HTR-8/SVneo (cell line): Measurements from ENCODE around the gene COX6B1.
A peak's percentile ranks its signal among the peaks of the same experiment; 100 is the strongest.
"Not testable (repeated sequence)": the region's sequence is repeated elsewhere in the genome, so short reads cannot be mapped to it uniquely, and the experiment has no call there.

Experiments used
- DNase-seq: peaks from one replicate; pipeline ENCODE4 v3.0.0; 2011; ENCODE audit warnings: low spot score, mixed read lengths; ENCODE audit not compliant: insufficient read length
- FAIRE-seq: peaks from 2 replicates; lab custom pipeline; 2011; peaks lifted over from hg19 to GRCh38; lab: Jason Lieb, UNC

COX6B1 gene

DNA sequence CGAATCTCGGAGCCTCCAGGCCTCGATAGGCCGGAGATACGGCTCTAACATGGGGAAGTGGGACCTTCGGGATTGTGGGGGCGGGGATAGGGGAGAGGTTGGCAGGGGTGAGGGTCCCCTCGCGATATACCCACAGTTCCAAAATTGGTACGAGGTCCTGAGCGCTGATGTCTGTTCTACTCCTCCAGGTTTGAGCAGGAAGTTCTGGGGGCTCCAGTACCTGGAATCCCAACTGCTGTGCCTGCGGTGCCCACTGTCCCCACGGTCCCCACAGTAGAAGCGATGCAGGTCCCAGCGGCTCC lies 18.8 kb upstream of the COX6B1 start:
- FAIRE-seq (no peak), DNase-seq (no peak)

DNA sequence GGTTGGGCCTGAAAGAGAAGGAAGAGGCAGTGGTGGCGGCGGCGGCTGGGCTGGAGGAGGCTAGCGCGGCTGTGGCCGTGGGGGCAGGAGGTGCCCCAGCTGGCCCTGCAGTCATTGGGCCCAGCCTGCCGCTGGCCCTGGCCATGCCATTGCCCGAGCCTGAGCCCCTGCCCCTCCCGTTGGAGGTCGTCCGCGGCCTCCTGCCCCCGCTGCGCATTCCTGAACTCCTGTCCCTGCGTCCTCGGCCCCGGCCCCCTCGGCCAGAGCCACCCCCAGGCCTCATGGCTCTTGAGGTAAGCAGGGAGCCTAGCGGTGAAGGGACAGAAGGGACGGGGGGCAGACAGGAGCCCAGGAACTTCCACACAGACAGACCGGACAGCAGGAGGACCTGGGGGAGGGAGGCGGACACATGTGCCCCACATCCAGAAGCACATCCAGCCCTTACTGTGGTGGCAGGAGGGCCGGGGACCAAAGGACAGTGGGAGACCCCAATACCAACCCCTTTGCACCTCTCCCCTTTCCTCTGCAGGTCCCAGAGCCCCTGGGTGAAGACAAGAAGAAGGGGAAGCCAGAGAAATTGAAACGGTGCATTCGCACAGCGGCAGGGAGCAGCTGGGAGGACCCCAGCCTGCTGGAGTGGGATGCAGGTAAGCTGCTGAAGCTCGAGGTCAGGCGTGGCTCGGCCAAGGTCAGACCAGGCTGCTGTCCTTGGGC lies 14.2 kb upstream of the COX6B1 start:
- no peak for FAIRE-seq
- DNase-seq, result no peak

DNA sequence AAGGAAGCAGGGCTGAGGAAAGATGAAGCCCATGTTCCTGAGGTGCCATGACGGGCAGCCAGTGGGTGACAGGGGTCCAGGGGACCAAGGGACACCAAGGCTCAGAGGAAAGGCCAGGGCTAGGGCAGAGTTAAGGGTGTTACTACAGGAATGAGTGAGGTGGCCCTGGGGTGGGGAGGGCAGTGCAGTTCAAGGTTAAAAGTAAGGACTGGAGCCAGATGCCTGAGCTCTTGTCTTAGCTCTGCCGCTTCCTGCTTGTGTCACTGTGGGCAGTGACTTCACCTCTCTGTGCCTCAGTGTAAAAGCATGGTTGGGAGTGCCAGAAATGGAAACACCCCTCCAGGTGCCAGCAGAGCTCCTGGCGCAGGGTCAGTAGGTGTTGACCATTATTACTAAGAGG lies 11.5 kb upstream of the COX6B1 start:
- DNase-seq, result no peak
- no peak for FAIRE-seq

DNA sequence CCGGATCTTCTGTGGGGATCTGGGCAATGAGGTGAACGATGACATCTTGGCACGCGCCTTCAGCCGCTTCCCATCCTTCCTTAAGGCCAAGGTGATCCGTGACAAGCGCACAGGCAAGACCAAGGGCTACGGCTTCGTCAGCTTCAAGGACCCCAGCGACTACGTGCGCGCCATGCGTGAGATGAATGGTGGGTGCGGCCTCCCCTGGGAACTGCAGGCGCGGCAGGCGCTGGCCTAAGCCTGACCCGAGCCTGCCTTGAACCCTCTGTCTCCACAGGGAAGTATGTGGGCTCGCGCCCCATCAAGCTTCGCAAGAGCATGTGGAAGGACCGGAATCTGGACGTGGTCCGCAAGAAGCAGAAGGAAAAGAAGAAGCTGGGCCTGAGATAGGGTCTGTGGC lies 11.0 kb upstream of the COX6B1 start:
- DNase-seq, result no peak
- FAIRE-seq, result no peak

DNA sequence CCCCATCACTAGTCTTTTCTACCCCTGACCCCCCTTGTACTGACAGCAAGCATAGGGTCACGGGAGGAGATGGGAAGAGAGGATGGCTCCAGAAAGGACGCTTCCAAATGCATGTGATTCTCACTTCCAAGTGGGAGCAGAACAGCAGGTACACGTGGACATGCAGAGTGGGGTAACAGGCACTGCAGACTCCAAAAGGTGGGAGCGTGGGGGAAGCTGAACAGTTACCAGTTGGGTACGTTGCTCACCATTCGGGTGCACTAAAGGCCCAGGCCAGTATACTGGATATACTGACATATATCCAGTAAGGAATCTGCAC lies 8.8 kb upstream of the COX6B1 start:
- no peak for FAIRE-seq
- DNase-seq, result no peak

DNA sequence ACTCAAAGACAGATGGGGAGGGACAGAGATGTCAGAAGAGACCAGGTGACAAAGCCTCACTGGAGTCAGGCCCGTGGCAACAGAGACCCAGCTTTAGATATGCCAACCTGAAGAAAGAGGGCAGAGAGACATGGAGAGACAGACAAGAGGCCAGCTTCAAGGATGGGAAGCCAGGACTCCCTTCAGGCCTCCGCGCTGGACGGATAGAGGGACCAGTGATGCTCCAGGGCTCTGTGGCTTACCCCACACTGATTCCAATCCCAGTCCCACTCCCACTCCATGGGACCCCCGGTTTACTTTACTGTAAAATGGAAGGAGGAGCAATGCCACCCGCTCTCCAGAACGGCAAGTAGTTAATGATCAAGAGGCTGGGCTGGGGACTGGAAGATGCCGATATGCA lies 8.3 kb upstream of the COX6B1 start:
- DNase-seq, result no peak
- no peak for FAIRE-seq

DNA sequence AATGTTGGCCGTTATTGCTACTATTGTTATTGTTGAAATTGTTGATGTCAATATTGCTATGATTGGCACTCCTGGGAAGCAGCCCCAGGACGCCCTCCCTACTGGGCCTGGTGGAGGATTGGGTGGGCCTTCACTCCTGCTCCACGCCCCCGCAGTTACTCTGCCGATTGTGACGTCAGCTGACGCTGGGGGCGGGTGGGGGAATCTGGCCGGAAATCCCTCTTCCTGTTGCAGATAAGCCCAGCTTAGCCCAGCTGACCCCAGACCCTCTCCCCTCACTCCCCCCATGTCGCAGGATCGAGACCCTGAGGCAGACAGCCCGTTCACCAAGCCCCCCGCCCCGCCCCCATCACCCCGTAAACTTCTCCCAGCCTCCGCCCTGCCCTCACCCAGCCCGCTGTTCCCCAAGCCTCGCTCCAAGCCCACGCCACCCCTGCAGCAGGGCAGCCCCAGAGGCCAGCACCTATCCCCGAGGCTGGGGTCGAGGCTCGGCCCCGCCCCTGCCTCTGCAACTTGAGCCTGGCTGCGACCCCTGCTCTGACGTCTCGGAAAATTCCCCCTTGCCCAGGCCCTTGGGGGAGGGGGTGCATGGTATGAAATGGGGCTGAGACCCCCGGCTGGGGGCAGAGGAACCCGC lies 6.5 kb upstream of the COX6B1 start, which contains the start of gene ETV2:
Gene ETV2, plus strand, starts transcription at position 231 of the 637 bp plus-strand sequence. CDS start 716 bp downstream, outside the sequence.
- FAIRE-seq (no peak), DNase-seq (no peak)

DNA sequence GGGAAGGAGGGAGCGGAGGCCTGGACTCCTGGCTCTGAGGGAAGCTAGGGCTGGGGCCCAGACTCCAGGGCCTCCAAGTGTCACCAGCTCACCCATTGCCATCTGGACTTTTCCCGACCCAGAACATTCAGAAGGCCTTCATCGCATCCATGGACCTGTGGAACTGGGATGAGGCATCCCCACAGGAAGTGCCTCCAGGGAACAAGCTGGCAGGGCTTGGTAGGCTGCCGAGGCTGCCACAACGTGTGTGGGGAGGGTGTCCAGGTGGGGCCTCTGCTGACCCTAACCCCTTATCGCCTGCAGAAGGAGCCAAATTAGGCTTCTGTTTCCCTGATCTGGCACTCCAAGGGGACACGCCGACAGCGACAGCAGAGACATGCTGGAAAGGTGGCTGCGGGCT lies 5.8 kb upstream of the COX6B1 start:
- DNase-seq (no peak), FAIRE-seq (no peak)

DNA sequence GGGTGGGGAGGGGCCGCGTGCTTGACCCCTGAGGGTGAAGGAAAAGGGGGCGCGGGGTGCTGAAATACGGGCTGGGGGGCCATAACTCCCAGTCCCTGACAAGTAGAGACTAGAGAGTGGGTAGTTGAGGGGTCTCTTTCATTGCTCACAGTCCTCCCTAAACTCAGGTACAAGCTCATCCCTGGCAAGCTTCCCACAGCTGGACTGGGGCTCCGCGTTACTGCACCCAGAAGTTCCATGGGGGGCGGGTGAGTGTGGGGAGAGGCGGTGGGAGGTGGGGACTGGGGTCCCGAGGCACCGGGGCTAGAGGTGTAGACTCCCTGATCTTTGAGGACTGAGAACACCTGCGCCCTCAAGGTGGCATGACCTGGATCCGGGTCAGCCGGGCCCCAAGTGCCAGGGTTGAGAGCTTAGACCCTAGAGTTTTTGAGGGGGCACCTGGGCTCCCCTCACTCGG lies 5.3 kb upstream of the COX6B1 start:
- DNase-seq, result no peak
- FAIRE-seq, result no peak

DNA sequence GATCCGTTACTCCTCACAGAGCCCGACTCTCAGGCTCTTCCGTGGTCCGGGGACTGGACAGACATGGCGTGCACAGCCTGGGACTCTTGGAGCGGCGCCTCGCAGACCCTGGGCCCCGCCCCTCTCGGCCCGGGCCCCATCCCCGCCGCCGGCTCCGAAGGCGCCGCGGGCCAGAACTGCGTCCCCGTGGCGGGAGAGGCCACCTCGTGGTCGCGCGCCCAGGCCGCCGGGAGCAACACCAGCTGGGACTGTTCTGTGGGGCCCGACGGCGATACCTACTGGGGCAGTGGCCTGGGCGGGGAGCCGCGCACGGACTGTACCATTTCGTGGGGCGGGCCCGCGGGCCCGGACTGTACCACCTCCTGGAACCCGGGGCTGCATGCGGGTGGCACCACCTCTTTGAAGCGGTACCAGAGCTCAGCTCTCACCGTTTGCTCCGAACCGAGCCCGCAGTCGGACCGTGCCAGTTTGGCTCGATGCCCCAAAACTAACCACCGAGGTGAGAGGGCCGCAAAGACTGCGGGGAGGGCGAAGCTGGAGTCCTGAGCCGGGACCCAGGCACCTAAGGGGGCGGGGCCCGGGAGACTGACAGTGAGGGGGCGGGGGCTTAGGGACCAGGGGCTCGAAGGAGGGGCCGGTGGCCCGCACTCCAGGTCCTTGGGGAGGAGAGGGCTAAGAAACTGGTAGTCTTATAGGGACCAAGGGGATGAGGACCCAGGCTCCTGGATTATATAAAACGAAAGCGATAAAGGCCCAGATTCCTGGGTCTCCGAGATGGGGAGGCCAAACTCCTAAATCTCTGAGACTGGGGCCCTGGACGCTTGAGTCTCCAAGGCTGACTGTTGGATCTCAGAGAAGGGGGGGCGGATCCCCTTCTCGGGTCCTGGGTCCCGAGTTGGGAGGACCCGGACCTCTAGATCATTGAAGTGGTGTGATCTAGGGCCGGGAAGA lies 4.6 kb upstream of the COX6B1 start:
- FAIRE-seq (peak; percentile 20), DNase-seq (peak; percentile 92)

DNA sequence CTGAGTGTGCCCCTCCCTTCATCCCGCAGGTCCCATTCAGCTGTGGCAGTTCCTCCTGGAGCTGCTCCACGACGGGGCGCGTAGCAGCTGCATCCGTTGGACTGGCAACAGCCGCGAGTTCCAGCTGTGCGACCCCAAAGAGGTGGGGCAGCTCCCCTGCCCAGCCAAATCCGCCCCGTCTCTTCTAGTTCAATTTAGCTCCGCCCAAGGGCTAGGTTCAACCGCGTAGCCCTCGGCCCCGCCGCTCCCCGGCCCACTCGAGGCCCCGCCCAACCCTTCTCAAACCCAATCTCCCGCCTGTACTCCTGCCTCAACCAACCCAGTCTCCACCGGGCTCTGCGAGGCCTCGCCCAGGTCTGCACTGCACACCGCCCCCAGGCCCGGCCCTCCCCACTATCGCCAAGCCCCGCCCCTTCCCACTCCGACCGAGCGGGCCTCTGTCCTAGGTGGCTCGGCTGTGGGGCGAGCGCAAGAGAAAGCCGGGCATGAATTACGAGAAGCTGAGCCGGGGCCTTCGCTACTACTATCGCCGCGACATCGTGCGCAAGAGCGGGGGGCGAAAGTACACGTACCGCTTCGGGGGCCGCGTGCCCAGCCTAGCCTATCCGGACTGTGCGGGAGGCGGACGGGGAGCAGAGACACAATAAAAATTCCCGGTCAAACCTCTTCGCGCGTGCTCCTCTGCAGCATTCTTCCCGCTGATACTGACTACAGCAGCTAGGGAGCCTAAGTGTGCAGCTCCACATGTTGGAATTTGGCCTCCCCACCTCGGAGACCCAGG lies 3.7 kb upstream of the COX6B1 start:
- FAIRE-seq, result no peak

DNA sequence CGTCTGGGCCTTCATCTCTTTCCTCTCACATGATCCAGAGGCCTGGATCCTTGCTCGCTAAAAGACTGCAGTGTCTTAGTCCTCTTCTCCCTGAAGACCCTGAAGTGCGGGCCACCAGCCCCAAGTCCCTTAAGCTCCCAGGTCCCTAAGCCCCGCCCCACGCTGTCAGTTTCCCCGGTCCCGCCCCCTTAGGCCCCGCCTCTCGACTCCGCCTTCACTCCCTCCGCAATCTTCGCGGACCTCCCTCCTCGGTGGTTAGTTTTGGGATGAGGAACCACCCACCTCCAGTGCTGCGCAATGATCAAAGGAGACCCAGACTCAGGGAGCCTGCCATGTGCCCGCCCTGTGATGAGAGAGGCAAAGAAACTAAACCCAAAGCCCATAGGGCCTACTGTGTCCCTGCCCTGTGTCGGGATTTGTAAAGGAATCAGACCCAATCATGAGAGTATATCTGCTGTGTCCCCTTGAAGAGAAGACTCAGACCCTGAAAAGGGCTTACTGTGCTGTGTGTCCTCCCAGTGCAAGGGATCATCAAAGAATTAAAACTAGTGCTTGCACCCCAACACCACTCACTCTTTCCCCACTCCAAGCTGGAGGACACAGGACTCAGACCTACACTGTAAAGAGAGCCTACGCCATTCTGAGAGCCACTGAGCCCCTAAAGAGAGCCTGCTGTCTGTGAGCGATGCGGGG lies 3.0 kb upstream of the COX6B1 start:
- no peak for DNase-seq
- no peak for FAIRE-seq

More for the DNA sequence above, 3.7 kb upstream of the COX6B1 start:
- DNase-seq, result no peak

DNA sequence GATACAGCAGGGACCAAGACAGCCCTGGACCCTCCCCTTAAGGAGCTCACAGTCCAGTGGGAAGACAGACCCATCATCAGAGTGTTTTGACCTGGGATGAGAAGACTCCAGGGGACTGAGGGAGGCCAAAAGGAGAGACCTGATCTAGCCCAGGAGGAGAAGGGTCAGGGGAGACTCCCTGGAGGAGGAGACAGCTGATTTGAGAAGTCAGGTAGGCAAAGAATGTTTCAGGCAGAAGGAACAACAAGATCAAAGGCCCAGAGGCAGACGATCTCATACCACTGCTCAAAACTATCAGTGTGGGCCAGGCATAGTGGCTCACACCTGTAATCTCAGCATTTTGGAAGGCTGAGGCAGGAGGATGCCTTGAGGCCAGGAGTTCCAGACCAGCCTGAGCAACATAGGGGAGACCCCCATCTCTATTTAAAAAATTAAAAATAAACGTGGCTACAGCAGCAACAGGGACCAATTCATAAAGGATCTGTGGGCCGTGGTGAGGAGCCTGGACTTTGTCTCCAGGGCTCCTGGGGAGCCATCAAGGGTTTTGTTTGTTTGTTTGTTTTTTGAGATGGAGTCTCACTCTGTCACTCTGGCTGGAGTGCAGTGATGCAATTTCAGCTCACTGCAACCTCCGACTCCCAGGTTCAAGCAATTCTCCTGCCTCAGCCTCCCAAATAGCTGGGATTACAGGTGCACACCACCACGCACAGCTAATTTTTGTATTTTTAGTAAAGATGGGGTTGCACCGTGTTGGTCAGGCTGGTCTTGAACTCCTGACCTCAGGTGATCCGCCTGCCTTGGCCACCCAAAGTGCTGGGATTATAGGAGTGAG lies 2.2 kb upstream of the COX6B1 start:
- no peak for FAIRE-seq
- DNase-seq, result no peak

DNA sequence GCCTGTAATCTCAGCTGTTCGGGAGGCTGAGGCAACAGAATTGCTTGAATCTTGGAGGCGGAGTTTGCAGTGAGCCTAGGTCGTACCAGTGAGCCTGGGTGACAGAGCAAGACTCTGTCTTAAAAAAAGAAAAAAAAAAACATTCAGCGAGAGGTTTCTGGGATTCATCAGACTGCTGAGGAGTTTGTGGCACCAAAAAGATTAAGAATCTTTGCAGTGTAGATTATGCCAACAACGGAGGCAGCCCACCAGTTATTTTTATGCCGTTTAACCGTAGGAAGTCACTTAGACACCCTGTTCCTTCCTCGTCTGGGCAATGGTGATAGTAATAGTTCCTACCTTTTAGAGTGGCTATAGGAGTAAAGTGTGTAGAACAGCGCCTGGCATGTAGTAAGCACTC lies 2.5 kb downstream of the COX6B1 start:
- no peak for DNase-seq

DNA sequence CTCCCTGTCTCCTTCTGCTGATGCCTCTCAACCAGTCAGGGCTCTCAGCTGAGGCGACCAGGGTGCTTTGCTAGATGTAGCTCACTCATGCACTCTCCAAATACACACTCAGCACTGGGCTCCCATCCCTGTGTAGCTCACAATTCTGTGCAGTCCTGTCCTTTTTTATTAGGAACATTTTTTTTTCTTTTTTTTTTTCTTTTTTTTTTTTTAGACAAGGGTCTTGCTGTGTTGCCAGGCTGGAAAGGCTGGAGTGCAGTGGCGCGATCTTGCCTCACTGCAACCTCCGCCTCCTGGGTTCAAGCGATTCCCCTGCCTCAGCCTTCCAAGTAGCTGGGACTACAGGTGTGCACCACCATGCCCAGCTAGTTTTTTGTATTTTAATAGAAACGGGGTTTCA lies 6.7 kb downstream of the COX6B1 start:
- not testable (repeated sequence) for FAIRE-seq, DNase-seq

More for the DNA sequence above, 2.5 kb downstream of the COX6B1 start:
- no peak for FAIRE-seq

DNA sequence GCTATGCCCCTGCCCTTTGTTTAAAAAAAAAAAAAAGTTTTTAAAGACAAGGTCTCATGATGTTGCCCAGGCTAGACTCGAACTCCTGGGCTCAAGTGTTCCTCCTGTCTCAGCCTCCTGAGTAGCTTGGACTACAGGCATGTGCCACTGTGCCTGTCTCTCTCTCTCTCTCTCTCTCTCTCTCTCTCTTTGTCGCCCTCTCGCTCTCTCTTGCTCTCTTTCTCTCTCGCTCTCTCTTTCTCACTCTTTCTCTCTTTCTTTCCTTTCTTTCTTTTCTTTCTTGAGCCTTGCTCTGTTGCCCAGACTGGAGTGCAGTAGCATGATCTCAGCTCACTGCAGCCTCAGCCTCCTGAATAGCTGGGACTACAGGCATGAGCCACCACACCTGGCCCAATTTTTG lies 7.5 kb downstream of the COX6B1 start:
- FAIRE-seq (no peak), DNase-seq (no peak)

DNA sequence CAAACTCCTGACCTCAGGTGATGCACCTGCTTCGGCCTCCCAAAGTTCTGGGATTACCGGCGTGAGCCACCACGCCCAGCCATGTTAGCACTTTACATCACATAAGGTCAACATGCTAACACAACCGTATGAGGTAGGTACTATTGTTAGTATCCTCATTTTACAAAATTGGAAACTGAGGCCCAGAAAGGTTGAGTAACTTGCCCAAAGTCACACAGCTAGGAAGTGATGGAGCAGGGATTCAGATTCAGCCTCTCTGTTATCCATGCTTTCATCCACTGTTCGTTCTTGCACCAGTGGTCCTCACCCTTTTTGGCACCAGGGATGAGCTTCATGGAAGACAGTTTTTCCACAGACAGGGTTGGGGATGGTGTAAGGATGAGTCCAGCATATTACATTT lies 8.6 kb downstream of the COX6B1 start:
- FAIRE-seq (no peak), DNase-seq (no peak)

DNA sequence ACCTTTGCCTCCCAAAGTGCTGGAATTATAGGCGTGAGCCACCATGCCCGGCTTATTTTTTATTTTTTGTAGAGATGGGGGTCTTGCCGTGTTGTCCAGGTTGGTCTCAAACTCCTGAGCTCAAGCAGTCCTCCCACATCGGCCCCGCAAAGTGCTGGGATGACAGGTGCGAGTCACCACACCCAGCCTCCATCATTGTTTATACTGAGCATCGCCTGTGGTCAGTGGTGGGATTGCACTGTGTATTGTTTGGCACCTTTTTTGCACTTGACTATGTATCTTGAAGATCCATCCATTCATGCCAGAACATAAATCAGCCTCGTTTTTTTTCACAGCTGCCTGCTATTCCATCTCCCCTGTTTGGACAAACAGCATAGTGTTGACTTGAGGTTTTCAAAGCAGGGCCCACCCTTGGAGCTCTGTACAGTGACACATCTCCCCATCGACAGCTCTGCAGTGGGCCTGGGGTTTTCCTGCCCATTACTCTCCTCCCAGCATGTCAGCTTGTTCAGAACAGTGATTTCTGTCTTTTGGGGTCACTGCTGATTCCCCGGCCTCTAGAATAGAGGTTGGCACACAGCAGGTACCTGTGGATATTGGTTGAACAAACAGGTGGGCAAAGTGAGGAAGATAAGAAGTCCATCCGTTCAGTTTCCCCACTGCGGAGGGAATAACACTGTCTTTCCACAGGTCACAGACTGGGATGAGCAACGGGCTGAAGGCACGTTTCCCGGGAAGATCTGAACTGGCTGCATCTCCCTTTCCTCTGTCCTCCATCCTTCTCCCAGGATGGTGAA lies 10.0 kb downstream of the COX6B1 start:
- FAIRE-seq, result no peak
- no peak for DNase-seq
